GM12872 (cell line): ENCODE data around the gene MDGA2.

Source experiments
- CTCF ChIP-seq: IDR thresholded peaks from 3 replicates; pipeline ENCODE4 v1.5.1; 2011; ENCODE audit warnings: low read depth, mild to moderate bottlenecking, low read length, moderate library complexity; ENCODE audit not compliant: insufficient read depth

The MDGA2 gene

GRCh38 chr14:47264842-47265241, 410.6 kb downstream of the MDGA2 start:
- no peak for TF ChIP-seq CTCF

GRCh38 chr14:47262801-47263200, 412.6 kb downstream of the MDGA2 start:
- TF ChIP-seq CTCF: no peak

GRCh38 chr14:47261350-47261749, 414.1 kb downstream of the MDGA2 start:
- TF ChIP-seq CTCF: no peak

GRCh38 chr14:47259796-47260195, 415.6 kb downstream of the MDGA2 start:
- no peak for TF ChIP-seq CTCF

- no peak for TF ChIP-seq CTCF
These were observed 418.4 kb downstream of the MDGA2 start for GRCh38 chr14:47257013-47257412.

- TF ChIP-seq CTCF: no peak
These were observed 422.6 kb downstream of the MDGA2 start for GRCh38 chr14:47252802-47253201.

GRCh38 chr14:47246367-47246766, 429.0 kb downstream of the MDGA2 start:
- no peak for TF ChIP-seq CTCF
